HCT116 (cell line): Measurements from ENCODE around the gene BSG. TPM values are rescaled to one million over a fixed set of nuclear protein-coding genes. Genes with fewer than 3 reads are reported as not detected.

Experiments used
- ATAC-seq: fragments of 200-7000 bp; cut with Tn5 transposase; 2 replicates; pipeline ENCODE4 v1.9.1; 2020; ENCODE audit warnings: mild to moderate bottlenecking, moderate library complexity
- BruUV-seq: library from RNA; stranded (reverse); fragments of 400-500 nt; replicated peaks from 2 replicates; lab custom pipeline; 2021; lab: Mats Ljungman, UMichigan
- CTCF ChIA-PET: fragments of 300-600 bp; sonication (Branson Sonifier 250); formaldehyde crosslinking; loops from one replicate; lab custom pipeline; 2021; ENCODE audit warnings: antibody characterized with exemption; lab: Charles Lee
- POLR2A ChIA-PET: fragments of 300-600, 350-600 bp; sonication (Branson Sonifier 250); formaldehyde crosslinking; loops from one replicate; lab custom pipeline; 2021; ENCODE audit warnings: antibody characterized with exemption; lab: Charles Lee
- RAD21 ChIA-PET, 2 experiments: fragments of 300-600 bp; sonication (Branson Sonifier 250); formaldehyde crosslinking; loops; one replicate each; lab custom pipeline; 2023; ENCODE audit warnings: low total read pairs in 2 of 2; ENCODE audit not compliant: uncharacterized antibody in 2 of 2, unreplicated experiment in 2 of 2, low non-redundant PET in 1 of 2; lab: Charles Lee
- DNase-seq: peaks from one replicate; pipeline ENCODE4 v3.0.0-alpha.2; 2010; ENCODE audit warnings: low read depth, low spot score
- H2AFZ ChIP-seq: fragments of 200-600 bp; shearing (Covaris generic), sonication (generic); 2 replicates; pipeline ENCODE4 v1.6.1; 2017; ENCODE audit warnings: low read depth, mixed run types, mixed read lengths, antibody characterized with exemption, low read length; ENCODE audit not compliant: poor library complexity, severe bottlenecking
- H3K27ac ChIP-seq: 2 replicates; pipeline ENCODE4 v1.5.1; 2012; ENCODE audit warnings: low read depth, low read length
- H3K27me3 ChIP-seq: fragments of 200-600 bp; sonication (generic); 2 replicates; pipeline ENCODE4 v1.6.1; 2016; ENCODE audit warnings: mixed run types, low read length, mixed read lengths; ENCODE audit not compliant: insufficient read depth
- H3K36me3 ChIP-seq, 2 experiments: fragments of 200-500 bp in 1 of 2; fragments of 200-600 bp in 1 of 2; sonication (Bioruptor generic) in 1 of 2; sonication (generic) in 1 of 2; 2 replicates each; pipeline versions ENCODE4 v1.5.1 to v1.6.1; 2014 to 2016; ENCODE audit warnings: low read length in 2 of 2, inconsistent platforms in 1 of 2, mixed read lengths in 1 of 2, mixed run types in 1 of 2; ENCODE audit not compliant: insufficient read depth in 2 of 2, control insufficient read depth in 1 of 2
- H3K4me1 ChIP-seq, 2 experiments: fragments of 200-600 bp in 1 of 2; sonication (generic) in 1 of 2; 2 replicates each; pipeline versions ENCODE4 v1.5.1 to v1.6.1; 2012 to 2017; ENCODE audit warnings: low read length in 2 of 2, inconsistent platforms in 1 of 2, mild to moderate bottlenecking in 1 of 2, mixed read lengths in 1 of 2, mixed run types in 1 of 2, moderate library complexity in 1 of 2; ENCODE audit not compliant: insufficient read depth in 2 of 2, control insufficient read depth in 1 of 2
- H3K4me2 ChIP-seq: fragments of 200-600 bp; sonication (generic); 2 replicates; pipeline ENCODE4 v1.6.1; 2017; ENCODE audit warnings: mixed run types, low read length, mixed read lengths
- H3K4me3 ChIP-seq, 2 experiments: fragments of 200-600 bp in 1 of 2; sonication (generic) in 1 of 2; replicated peaks in 1 of 2; 2 replicates each; pipeline ENCODE4 v1.5.1; 2011 to 2016; ENCODE audit warnings: low read length in 2 of 2, control low read depth in 1 of 2, low read depth in 1 of 2, mild to moderate bottlenecking in 1 of 2, mixed read lengths in 1 of 2, mixed run types in 1 of 2
- H3K79me2 ChIP-seq: fragments of 200-600 bp; sonication (generic); 2 replicates; pipeline ENCODE4 v1.6.1; 2017; ENCODE audit warnings: mild to moderate bottlenecking, mixed run types, low read length, moderate library complexity, mixed read lengths; ENCODE audit not compliant: insufficient read depth
- H3K9ac ChIP-seq: fragments of 200-600 bp; sonication (generic); 2 replicates; pipeline ENCODE4 v1.6.1; 2016; ENCODE audit warnings: low read length, mixed read lengths
- H3K9me2 ChIP-seq: fragments of 200-600 bp; sonication (generic), shearing (Covaris generic); 2 replicates; pipeline ENCODE4 v1.6.1; 2017; ENCODE audit warnings: mixed run types, mild to moderate bottlenecking, moderate library complexity; ENCODE audit not compliant: insufficient read depth
- H3K9me3 ChIP-seq, 2 experiments: fragments of 200-500 bp in 1 of 2; fragments of 200-600 bp in 1 of 2; sonication (Bioruptor generic) in 1 of 2; sonication (generic) in 1 of 2; 2 replicates each; pipeline ENCODE4 v1.6.1; 2014 to 2017; ENCODE audit warnings: low read length in 2 of 2, mixed read lengths in 2 of 2, inconsistent platforms in 1 of 2, low read depth in 1 of 2, mild to moderate bottlenecking in 1 of 2, mixed run types in 1 of 2, moderate library complexity in 1 of 2; ENCODE audit not compliant: control insufficient read depth in 1 of 2, insufficient read depth in 1 of 2
- H4K20me1 ChIP-seq: fragments of 200-600 bp; sonication (generic), shearing (Covaris generic); 2 replicates; pipeline ENCODE4 v1.6.1; 2017; ENCODE audit warnings: mixed run types, mild to moderate bottlenecking, moderate library complexity; ENCODE audit not compliant: insufficient read depth
- CBX3 ChIP-seq: IDR thresholded peaks from 2 replicates; pipeline ENCODE4 v1.6.1; 2012; ENCODE audit warnings: low read depth
- CEBPB ChIP-seq: IDR thresholded peaks from 2 replicates; pipeline ENCODE4 v1.6.1; 2012; ENCODE audit warnings: low read depth
- ELF1 ChIP-seq: IDR thresholded peaks from 2 replicates; pipeline ENCODE4 v1.6.1; 2012; ENCODE audit warnings: low read depth, borderline replicate concordance
- EZH2phosphoT487 ChIP-seq: fragments of 200-600 bp; IDR thresholded peaks from 2 replicates; pipeline ENCODE4 v1.6.1; 2018; ENCODE audit warnings: antibody characterized with exemption, borderline replicate concordance
- POLR2AphosphoS5 ChIP-seq: IDR thresholded peaks from 2 replicates; pipeline ENCODE4 v1.6.1; 2011; ENCODE audit warnings: mild to moderate bottlenecking, low read depth, low read length, moderate library complexity
- RAD21 ChIP-seq: IDR thresholded peaks from 2 replicates; pipeline ENCODE4 v1.6.1; 2012; ENCODE audit warnings: low read depth, mild to moderate bottlenecking
- SIN3A ChIP-seq: IDR thresholded peaks from 2 replicates; pipeline ENCODE4 v1.6.1; 2012; ENCODE audit warnings: low read depth
- SP1 ChIP-seq: IDR thresholded peaks from 2 replicates; pipeline ENCODE4 v1.6.1; 2012; ENCODE audit warnings: low read depth
- SRF ChIP-seq: IDR thresholded peaks from 2 replicates; pipeline ENCODE4 v1.6.1; 2012; ENCODE audit warnings: low read depth
- TCF7L2 ChIP-seq: IDR thresholded peaks from 2 replicates; pipeline ENCODE4 v1.7.0; 2011; ENCODE audit warnings: borderline replicate concordance, inconsistent platforms; ENCODE audit not compliant: insufficient read depth, insufficient read length; ENCODE audit errors: extremely low read depth
- intact Hi-C: fragments of 100-400 bp; cut with micrococcal nuclease; formaldehyde crosslinking; loops from 2 replicates; pipeline ENCODE4 v1.10.0; 2022
- total RNA-seq: library from RNA; stranded (reverse); gene quantifications from one replicate; pipeline ENCODE4 v1.2.1, GENCODE V29; 2021; ENCODE audit not compliant: unreplicated experiment
- TF ChIP-seq, protein P1 (sequence below): IDR thresholded peaks from 2 replicates; pipeline ENCODE4 v1.6.1; 2011; ENCODE audit warnings: mild to moderate bottlenecking, low read length, moderate library complexity; ENCODE audit not compliant: insufficient replicate concordance; ENCODE audit errors: extremely low read depth
- TF ChIP-seq, protein P2 (sequence below): IDR thresholded peaks from 2 replicates; pipeline ENCODE4 v1.6.1; 2012

BSG gene
- total RNA-seq, 1 experiment from 2014 or later: 603 TPM

DNA sequence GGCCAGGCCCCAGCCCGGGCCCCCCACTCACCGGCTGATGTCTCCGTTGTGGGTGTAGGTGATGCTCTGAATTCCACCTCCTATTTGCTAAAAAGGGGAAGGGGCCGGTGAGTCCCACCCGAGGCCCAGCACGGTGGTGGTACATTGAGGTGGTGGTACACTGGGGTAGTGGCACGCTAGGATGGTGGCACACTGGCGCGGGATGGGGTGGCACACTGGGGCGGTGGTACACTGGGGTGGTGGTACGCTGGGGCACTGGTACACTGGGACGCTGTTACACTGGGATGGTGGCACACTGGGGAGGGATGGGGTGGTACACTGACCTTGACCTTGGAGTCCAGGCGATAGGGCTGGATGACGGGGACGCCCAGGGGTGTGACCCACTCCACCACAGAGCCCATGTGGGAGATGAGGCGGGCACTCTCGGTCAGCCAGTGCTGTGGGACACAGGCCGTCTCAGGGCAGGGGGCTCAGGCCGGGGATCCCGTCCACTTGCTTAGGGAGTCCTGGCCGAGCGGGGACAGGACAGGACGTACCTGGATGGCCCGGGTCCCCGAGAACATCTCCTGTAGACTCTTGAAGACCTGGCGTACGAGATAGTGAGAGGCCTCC is 46.4 kb downstream of the BSG start:
- H3K4me3 ChIP-seq: no peak overlapping the region
- H3K4me1 ChIP-seq: peaks cover 0 to 4% of the 10 kb centered on the region in 2 experiments; a peak in 2 of 4 replicates
- peaks cover 0 to 44% of the 10 kb centered on the region in 2 experiments; a peak in 2 of 4 replicates for H3K36me3 ChIP-seq
- intact Hi-C loops: no loop called here
- RAD21 ChIA-PET: no interaction called here
- ATAC-seq (no peak), DNase-seq (no peak)
- no peaks in the 10 kb centered on the region for H3K9me2 ChIP-seq
- CTCF ChIA-PET: no interaction called here
- no peak overlapping the region for H3K27ac ChIP-seq
- no peaks in the 10 kb centered on the region for H3K27me3 ChIP-seq
- H3K9ac ChIP-seq: no peak overlapping the region
- POLR2A ChIA-PET: no interaction called here
- H4K20me1 ChIP-seq: no peaks in the 10 kb centered on the region
- H3K9me3 ChIP-seq: no peaks in the 10 kb centered on the region
- no peaks in the 10 kb centered on the region for H3K79me2 ChIP-seq
- TF ChIP-seq ELF1 (no peak), POLR2AphosphoS5 (no peak), SIN3A (no peak), CBX3 (no peak), SP1 (no peak), CEBPB (no peak), SRF (no peak), EZH2phosphoT487 (no peak), RAD21 (no peak), TCF7L2 (no peak)
- TF ChIP-seq, protein P1, sequence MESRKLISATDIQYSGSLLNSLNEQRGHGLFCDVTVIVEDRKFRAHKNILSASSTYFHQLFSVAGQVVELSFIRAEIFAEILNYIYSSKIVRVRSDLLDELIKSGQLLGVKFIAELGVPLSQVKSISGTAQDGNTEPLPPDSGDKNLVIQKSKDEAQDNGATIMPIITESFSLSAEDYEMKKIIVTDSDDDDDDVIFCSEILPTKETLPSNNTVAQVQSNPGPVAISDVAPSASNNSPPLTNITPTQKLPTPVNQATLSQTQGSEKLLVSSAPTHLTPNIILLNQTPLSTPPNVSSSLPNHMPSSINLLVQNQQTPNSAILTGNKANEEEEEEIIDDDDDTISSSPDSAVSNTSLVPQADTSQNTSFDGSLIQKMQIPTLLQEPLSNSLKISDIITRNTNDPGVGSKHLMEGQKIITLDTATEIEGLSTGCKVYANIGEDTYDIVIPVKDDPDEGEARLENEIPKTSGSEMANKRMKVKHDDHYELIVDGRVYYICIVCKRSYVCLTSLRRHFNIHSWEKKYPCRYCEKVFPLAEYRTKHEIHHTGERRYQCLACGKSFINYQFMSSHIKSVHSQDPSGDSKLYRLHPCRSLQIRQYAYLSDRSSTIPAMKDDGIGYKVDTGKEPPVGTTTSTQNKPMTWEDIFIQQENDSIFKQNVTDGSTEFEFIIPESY: no peak
- TF ChIP-seq, protein P2, sequence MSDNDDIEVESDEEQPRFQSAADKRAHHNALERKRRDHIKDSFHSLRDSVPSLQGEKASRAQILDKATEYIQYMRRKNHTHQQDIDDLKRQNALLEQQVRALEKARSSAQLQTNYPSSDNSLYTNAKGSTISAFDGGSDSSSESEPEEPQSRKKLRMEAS: no peak
- TF ChIP-seq, all 23 proteins: peak for 0
- Histone ChIP-seq H2AFZ (no peak overlapping the region), H3K4me2 (no peak overlapping the region)
- no TSS peak for BruUV-seq
